SK-N-DZ (cell line): ENCODE data around the gene JUND.

Experiments
- DNase-seq: peaks from one replicate; pipeline ENCODE4 v3.0.0-alpha.2; 2015; ENCODE audit warnings: low spot score

The JUND gene

DNA sequence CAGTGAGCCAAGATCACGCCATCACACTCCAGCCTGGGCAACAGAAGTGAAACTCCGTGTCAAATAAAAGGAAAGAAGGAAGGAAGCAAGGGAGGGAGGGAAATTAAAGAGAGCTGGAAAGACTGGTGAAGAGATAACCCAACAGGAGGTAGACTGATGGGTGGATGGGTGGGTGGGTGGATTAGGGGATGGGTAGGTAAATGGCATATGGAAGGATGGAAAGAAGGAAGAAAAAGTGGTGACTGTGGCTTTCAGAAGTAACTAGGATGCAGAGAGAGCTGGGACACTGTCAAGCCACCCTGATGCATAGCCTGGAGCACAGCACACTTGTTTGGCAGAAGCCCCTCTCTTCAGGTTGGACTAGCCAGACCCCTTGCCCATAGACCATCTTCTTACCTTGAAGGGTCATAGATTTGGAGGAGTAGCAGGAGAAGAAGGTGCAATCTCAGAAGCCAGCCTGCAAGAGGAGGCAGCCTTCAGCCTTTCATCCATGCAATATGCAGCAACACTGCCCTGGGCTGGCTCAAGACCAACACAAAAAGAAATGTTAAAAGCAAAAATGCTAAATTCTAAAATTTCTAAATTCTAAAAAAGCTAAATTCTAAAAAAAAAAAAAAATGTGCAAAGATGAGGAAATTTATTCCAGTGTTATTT, 12.2 kb downstream of the JUND start:
- DNase-seq: no peak

- DNase-seq: no peak
Measured at GRCh38 chr19:18266771-18267686, 14.4 kb downstream of the JUND start.

DNA sequence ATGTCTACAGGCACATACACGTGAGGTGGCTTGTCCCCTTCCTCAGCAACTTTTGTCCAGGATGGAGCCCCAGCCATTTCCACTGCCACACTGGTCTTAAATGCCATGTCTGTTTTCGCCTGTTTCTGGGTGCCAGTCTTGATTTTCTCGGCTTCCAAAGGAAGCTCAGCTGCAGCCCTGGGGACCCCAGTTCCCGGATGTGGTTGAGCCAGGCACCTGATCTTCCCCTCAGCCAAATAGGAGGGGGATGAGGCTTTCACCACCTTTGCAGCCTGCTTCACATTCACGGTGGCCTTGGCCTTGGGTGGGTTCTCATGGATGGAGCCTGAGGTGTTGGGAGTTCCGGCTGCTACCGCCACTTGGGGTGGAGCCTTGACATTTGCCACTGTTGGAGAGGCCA, 15.8 kb downstream of the JUND start:
- DNase-seq: no peak

- no peak for DNase-seq
Measured at GRCh38 chr19:18264971-18265540, 16.4 kb downstream of the JUND start.

DNA sequence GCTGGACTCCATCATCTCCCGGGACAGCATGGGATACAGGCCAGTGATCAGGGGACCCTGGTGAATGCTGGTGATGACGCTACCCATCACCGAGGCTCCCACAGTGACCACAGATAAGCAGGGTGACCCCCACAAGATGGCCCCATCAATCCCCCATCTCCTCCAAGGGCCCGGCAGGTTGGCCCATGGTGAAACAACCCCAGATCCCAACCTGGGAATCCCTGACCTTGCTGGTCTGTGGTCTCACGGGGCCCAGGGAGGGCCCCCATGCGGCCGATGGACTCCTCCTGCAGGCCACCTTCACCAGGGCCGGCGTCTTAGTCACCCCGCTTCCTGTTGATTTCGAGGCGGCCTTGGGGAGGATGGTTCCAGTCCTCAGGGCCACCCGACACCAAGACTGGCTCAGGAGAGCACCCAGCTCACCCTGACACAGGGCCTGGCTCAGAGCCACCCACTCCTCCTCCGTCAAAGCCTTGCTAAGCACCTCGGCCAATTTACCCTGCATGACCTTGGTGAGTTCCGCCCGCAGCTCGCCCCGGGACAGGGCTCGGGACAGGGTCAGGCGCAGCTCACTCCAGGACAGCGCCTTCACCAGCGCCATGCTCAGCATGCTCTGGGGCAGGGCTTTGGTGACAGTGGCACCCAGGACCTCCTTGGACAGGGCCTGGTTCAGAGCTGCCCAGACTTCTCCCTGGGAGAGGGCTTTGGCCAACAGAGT, 17.1 kb downstream of the JUND start:
- no peak for DNase-seq

- no peak for DNase-seq
Measured at GRCh38 chr19:18263324-18264136, 17.9 kb downstream of the JUND start.

- DNase-seq: no peak
Measured at GRCh38 chr19:18262917-18263316, 18.5 kb downstream of the JUND start.

GRCh38 chr19:18262144-18262543, 19.3 kb downstream of the JUND start:
- no peak for DNase-seq

DNA sequence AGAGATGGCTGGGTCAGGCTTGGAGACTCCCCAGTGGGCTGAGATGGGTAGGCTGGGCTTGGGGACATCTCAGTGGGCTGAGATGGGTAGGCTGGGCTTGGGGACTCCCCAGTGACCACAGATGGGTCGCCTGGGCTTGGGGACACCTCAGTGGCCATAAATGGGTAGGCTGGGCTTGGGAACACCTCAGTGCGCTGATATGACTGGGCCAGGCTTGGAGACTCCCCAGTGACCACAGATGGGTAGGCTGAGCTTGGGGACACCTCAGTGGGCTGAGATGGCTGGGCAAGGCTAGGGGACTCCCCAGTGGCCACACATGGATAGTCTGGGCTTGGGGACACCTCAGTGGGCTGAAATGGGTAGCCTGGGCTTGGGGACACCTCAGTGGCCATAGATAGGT, 19.9 kb downstream of the JUND start:
- DNase-seq: no peak

DNA sequence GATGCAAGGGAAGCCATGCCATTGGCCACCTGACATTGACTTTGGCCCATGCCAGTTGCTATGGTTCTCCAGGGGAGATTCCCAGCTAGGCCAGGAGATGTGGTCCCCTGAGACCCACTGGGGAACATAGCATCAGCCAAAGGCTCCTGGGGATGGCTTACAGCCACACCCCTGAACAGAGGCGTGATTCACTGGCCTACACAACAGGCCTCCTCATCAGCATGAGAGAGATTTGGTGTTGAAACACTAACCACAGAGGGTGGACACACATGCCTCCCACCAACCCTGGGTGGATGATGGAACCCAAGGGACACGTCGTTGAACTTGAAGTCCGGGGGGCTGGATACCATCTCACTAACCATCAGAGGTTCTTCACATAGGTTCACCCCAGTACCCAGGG, 21.5 kb downstream of the JUND start:
- no peak for DNase-seq

DNA sequence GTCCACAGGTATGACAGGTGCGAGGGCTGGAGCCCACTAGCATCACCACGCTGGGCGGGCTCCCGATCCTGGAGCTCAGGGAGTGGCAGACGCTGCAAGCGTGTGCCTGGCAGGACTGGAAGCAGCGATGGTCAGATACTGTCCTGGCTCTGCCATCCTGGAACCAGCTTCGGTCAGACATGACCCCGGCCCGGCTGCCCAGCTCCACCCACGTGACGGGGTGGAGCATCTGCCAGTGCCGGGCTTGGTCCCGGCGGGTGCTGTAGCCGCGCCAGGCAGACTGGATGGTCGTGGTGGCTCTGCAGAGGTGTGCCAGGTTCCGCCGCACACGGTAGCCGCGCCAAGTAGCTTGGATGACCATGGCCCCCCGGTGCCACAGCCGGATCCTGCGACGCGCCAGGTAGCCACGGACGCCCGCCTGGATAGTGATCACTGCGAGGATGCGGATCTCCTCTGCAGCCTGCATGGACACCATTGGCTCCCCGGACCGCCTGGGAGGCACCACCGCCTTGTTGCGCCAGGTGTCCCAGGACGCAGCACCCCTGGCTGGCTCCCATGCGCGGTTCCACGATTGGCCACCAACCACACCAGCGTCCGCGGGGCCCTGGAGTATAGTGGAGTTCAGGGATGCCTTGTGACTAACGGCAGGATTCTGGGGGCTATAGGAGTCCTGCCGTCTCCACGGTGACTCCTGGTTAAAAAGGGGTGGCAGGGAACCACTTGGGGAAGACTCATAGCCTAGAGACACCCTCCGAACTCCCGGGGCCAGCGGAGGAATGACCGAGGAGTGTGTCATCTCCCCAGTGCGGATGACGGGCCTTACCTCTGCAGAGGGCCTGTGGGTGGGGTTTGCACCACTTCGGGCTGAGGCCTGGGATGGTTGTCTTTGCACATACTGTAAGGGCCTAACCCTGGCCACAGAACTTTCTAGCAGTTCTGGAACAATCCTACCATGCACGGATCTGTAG, 23.6 kb downstream of the JUND start:
- no peak for DNase-seq

DNA sequence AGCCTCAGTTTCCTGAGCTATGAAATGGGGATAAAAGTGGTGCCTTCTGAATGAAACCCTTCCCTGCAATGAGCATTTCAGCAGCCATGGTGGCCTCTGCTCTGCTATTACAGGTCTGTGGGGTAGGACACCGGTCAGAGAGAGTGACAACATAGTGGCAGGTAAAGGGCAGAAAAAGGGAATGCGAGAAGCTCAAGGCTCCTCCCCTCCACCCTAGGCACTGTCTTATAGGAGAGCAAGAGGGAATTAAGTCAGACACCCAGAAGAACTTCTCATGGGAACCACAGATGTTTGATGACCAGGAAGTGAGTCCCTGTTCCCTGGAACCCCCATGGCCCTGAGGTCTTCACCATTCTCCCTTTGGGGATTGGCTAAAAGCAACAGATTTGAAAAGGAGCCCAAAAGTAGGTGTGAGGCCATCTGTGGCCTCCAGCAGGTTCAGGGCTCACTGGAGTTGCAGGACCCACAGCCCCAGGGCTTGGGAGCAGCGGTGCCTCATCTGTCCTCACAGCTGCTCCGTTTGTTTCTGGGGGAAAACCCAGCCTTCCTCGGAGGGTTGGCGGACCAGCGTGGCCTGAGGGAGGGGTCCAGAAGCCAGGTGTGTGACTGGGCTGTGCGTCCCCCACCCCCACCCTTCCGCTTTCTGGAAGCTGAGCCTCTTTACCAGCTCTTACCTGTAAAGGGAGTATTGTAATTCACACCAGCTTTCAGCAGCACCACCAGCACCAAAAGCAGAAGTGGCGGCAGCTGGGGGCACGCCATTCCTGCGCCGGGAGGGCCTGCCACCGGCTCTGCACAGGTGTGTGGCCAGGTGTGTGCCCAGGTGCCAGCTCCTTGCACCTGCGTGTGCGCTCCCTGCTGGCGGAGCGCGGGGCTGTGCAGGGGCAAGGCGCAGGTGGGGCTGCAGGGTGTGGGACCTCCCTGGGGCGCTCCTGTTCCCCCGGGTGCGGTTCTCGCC, 26.6 kb downstream of the JUND start:
- DNase-seq: no peak

DNA sequence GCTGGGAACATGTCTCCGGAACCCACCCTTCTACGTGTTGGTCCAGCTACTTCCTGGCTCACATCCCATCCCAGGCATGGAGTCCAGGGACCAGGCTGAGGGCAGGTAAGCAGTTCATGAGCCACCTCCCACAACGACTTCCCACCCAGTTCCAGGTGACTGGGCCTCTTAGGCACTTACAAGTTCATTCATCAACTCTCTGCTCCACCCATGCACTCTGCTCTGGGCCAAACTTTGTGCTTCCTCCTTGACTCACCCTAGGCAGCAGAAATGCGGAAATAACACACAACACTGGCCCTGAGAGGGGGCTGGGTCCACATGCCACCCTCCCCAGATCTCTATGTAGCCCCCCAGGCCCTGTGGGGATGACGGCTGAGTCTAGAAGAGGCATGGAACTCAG, 27.7 kb downstream of the JUND start:
- DNase-seq: no peak

- DNase-seq: no peak
Measured at GRCh38 chr19:18253130-18253529, 28.3 kb downstream of the JUND start.

GRCh38 chr19:18252370-18252717, 29.1 kb downstream of the JUND start:
- no peak for DNase-seq

DNA sequence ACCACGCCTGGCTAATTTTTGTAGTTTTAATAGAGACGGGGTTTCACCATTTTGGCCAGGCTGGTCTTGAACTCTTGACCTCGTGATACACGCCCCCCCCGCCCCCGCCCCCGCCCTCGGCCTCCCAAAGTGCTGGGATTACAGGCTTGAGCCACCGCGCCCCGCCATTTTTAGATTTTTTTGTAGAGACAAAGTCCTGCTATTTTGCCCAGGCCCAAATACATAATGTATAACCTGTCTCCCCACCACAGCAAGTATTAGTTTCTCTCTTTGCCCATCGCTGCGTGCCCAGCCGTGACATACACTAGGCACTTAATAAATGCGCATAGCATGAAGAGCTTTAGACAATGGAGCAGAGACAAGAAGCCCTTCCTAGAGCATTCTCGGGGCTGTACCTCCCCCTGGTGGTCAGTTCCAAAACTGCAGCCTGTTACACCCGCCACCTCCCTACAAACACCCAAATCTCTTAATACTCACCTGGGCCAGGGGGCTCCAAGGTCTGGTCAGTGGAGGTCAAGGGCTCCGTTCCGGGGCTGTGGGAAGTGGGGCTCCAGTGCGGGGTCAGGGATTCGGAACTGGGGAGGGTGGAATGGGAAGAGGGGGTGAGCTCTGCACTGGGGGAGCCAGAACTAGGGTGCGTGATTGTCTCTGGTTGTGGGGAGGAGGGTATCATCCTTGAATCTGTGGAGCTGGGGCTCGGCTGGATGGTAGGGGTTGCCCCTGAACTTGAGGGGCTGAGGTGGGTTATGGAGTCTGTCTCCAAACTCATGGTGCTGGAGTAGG, 29.6 kb downstream of the JUND start:
- DNase-seq: peak; percentile 68

DNA sequence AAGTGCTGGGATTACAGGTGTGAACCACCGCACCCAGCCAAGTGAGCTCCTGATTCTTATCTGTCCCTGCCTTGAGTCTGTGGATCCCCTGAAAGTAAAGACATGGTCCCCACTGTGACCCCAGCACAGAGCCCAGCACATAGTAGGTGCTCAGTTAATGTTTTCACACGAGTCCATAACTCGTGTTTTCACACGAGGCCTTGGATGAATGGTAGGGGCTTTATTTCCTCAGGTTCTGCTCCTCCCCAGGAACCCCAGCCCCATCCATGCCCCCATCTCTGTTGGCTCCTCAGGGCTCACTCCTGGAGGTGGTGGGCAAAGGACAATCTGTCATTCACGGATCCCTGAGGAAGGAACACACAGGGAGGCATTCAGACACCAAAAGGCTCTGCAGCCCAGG, 31.6 kb downstream of the JUND start:
- no peak for DNase-seq

GRCh38 chr19:18245297-18245696, 36.1 kb downstream of the JUND start:
- no peak for DNase-seq
